MCF 10A (cell line): ENCODE measurements around the gene HSPA1B. TPM values are rescaled to one million over a fixed set of nuclear protein-coding genes. Genes with fewer than 3 reads are reported as not detected.
"Not testable (repeated sequence)": the region's sequence is repeated elsewhere in the genome, so short reads cannot be mapped to it uniquely, and the experiment has no call there.

Source experiments
- BruUV-seq: library from RNA; stranded (reverse); fragments of 400-500 nt; replicated peaks from 2 replicates; lab custom pipeline; 2021; lab: Mats Ljungman, UMichigan
- CTCF ChIA-PET: fragments of 300-600 bp; sonication (Branson Sonifier 250); formaldehyde crosslinking; extraction: SDS; loops from one replicate; lab custom pipeline; 2021; ENCODE audit warnings: antibody characterized with exemption, inconsistent platforms; lab: Yijun Ruan, JAX
- POLR2A ChIA-PET: fragments of 300-600, 350-650 bp; sonication (Branson Sonifier 250); formaldehyde crosslinking; extraction: SDS; loops from one replicate; lab custom pipeline; 2020; ENCODE audit warnings: antibody characterized with exemption, inconsistent platforms; lab: Yijun Ruan, JAX
- DNase-seq: peaks from one replicate; pipeline ENCODE4 v3.0.0-alpha.2; 2018; ENCODE audit not compliant: unreplicated experiment
- H3K27ac Mint-ChIP-seq: one replicate; pipeline ENCODE4 v1.8.0; 2022; ENCODE audit warnings: mild to moderate bottlenecking, low read depth, mixed read lengths; ENCODE audit not compliant: unreplicated experiment
- H3K27me3 Mint-ChIP-seq: one replicate; pipeline ENCODE4 v1.8.0; 2022; ENCODE audit warnings: mixed read lengths; ENCODE audit not compliant: insufficient read depth, unreplicated experiment
- H3K36me3 Mint-ChIP-seq: one replicate; pipeline ENCODE4 v1.8.0; 2022; ENCODE audit warnings: mild to moderate bottlenecking, moderate library complexity, mixed read lengths; ENCODE audit not compliant: insufficient read depth, unreplicated experiment
- H3K4me1 Mint-ChIP-seq: one replicate; pipeline ENCODE4 v1.8.0; 2022; ENCODE audit warnings: mixed read lengths; ENCODE audit not compliant: insufficient read depth, unreplicated experiment
- H3K4me3 Mint-ChIP-seq: one replicate; pipeline ENCODE4 v1.8.0; 2022; ENCODE audit warnings: mild to moderate bottlenecking, moderate library complexity, mixed read lengths; ENCODE audit not compliant: unreplicated experiment
- H3K9me3 Mint-ChIP-seq: one replicate; pipeline ENCODE4 v1.8.0; 2022; ENCODE audit warnings: mixed read lengths; ENCODE audit not compliant: unreplicated experiment
- intact Hi-C: fragments of 100-400 bp; cut with micrococcal nuclease; formaldehyde crosslinking; loops from 2 replicates; pipeline ENCODE4 v1.14.1; 2022
- total RNA-seq: library from RNA; stranded (reverse); gene quantifications from 2 replicates; pipeline ENCODE4 v1.2.3, GENCODE V29; 2022
- TF ChIP-seq, protein P1 (sequence below): fragments of 200-600 bp; IDR thresholded peaks from one replicate; pipeline ENCODE4 v1.8.0; 2022; ENCODE audit warnings: antibody characterized with exemption, mild to moderate bottlenecking; ENCODE audit not compliant: unreplicated experiment

The HSPA1B gene
- total RNA-seq, 1 experiment from 2014 or later: 29.8 TPM

DNA sequence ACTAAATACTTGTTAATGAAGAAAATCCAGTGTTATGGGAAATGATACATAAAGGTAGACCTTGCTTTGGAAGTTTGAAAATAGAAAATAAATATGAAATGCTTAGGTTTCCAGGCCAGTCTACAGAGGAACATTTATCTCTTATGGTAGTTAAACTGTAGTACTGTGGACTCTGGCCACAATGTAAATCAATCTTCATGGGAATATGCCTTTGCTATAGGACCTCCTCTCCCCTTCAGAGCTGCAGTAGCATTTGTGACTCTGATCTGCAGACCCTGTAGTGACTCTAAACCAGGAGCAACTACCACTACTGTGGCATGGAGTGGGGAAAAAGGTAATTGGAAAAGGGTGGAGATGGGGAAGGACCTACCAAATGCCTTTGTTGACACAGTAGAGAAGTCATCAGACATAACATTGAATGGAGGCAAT is 7.7 kb upstream of the HSPA1B start:
- TF ChIP-seq, protein P1, sequence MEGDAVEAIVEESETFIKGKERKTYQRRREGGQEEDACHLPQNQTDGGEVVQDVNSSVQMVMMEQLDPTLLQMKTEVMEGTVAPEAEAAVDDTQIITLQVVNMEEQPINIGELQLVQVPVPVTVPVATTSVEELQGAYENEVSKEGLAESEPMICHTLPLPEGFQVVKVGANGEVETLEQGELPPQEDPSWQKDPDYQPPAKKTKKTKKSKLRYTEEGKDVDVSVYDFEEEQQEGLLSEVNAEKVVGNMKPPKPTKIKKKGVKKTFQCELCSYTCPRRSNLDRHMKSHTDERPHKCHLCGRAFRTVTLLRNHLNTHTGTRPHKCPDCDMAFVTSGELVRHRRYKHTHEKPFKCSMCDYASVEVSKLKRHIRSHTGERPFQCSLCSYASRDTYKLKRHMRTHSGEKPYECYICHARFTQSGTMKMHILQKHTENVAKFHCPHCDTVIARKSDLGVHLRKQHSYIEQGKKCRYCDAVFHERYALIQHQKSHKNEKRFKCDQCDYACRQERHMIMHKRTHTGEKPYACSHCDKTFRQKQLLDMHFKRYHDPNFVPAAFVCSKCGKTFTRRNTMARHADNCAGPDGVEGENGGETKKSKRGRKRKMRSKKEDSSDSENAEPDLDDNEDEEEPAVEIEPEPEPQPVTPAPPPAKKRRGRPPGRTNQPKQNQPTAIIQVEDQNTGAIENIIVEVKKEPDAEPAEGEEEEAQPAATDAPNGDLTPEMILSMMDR: no peak
- CTCF ChIA-PET: interaction anchor here (0.6 to 0.7 kb wide), 4 partner anchors 74 to 330 kb away, joined by 3 read pairs; no protein-coding TSS in a partner anchor
- no peaks in the 10 kb centered on the region for H3K9me3 Mint-ChIP-seq
- peak overlapping the region; percentile 89 for H3K4me3 Mint-ChIP-seq
- BruUV-seq: no TSS peak
- no peak for DNase-seq
- peaks cover 23% of the 10 kb centered on the region for H3K4me1 Mint-ChIP-seq
- H3K36me3 Mint-ChIP-seq: peaks cover 5% of the 10 kb centered on the region
- H3K27ac Mint-ChIP-seq: no peak overlapping the region
- no peaks in the 10 kb centered on the region for H3K27me3 Mint-ChIP-seq
- intact Hi-C loops: no loop called here
- POLR2A ChIA-PET: interaction anchor here (1.4 to 11.3 kb wide), 7 partner anchors 7 to 168 kb away, joined by 4 to 202 read pairs (median 42); partner anchors contain the start of genes ABHD16A, BAG6, CLIC1 and HSPA1B

DNA sequence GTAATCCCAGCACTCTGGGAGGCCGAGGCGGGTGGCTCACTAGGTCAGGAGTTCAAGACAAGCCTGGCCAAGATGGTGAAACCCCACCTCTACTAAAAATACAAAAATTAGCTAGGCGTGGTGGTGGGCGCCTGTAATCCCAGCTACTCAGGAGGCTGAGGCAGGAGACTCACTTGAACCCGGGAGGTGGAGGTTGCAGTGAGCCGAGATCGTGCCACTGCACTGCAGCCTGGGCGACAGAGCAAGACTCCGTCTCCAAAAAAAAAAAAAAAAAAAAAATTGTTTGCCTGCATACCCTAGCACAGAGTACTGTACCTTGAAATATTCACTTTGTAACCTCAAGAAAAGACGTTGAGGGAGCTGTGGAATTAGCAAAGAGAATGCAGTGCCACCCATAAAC is 7.1 kb upstream of the HSPA1B start:
- H3K27ac Mint-ChIP-seq, H3K9me3 Mint-ChIP-seq, H3K36me3 Mint-ChIP-seq, H3K27me3 Mint-ChIP-seq, BruUV-seq, DNase-seq, intact Hi-C loops: not testable (repeated sequence)
- Mint-ChIP-seq H3K4me3 (peak overlapping the region; percentile 89), H3K4me1 (peaks cover 26% of the 10 kb centered on the region)
- ChIA-PET POLR2A (interaction anchor here (1.4 to 11.3 kb wide), 5 partner anchors 14 to 168 kb away, joined by 4 to 202 read pairs (median 46); partner anchors contain the start of genes BAG6, CLIC1, LSM2 and VARS1), CTCF (interaction anchor here (0.6 to 0.7 kb wide), 3 partner anchors 30 to 103 kb away, joined by 3 to 6 read pairs (median 3); no protein-coding TSS in a partner anchor)

GRCh38 chr6:31821301-31822035 is 6.1 kb upstream of the HSPA1B start:
- H3K36me3 Mint-ChIP-seq: no peaks in the 10 kb centered on the region
- peak overlapping the region; percentile 91 for H3K4me3 Mint-ChIP-seq
- TF ChIP-seq, protein P1: no peak
- CTCF ChIA-PET: interaction anchor here (1.6 kb wide), 1 partner anchor 14 kb away, joined by 3 read pairs; no protein-coding TSS in a partner anchor
- no peaks in the 10 kb centered on the region for H3K27me3 Mint-ChIP-seq
- H3K9me3 Mint-ChIP-seq: no peaks in the 10 kb centered on the region
- BruUV-seq: TSS peak; percentile 38
- peak; percentile 77 for DNase-seq
- H3K4me1 Mint-ChIP-seq: peaks cover 29% of the 10 kb centered on the region
- POLR2A ChIA-PET: interaction anchor here (0.6 to 11.3 kb wide), 26 partner anchors 9 to 1445 kb away, joined by 3 to 202 read pairs (median 7); partner anchors contain the start of genes ABHD16A, BAG6, C6orf47 and CLIC1
- intact Hi-C loops: no loop called here
- H3K27ac Mint-ChIP-seq: peak overlapping the region; percentile 99

DNA sequence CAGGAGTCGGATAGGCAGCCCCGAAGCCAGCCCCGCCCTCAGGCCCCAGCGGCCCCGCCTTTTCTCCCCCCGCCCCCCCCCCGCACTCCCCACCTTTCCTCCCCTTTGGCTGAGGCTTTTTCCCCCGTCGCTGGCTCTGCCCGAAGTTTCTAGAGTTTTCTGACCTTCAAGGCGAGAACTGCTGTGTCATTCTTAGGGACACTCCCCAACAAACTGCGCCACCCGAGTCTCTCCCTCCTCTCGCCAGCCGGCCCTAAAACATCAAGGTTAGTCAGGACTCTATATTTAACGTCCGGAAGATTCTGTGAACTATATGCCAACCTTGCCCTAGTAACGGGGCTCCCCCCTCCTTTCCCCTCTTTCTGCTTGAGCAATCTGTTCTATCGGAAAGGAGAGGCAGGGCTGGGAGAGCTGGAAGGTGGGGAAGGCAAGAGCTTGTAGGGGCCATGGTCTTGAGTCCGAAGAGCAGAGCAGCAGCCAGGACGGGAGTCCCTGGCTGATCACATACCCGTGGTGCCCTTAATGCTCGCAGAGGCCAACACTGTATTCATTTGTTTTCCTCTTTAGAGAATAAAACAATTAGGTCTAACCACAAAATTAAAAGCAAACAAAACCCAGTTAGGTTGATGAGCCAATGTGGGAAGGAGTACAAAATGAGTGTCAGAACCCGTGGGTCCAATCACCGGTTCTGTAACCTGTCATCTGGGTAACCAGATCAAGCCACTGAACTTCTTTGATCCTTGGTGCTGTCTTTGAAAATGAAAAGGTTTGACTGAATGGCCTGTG is 5.3 kb upstream of the HSPA1B start:
- peak overlapping the region; percentile 91 for H3K4me3 Mint-ChIP-seq
- H3K4me1 Mint-ChIP-seq: peaks cover 29% of the 10 kb centered on the region
- TF ChIP-seq, protein P1: no peak
- DNase-seq: peak; percentile 94
- peak overlapping the region; percentile 99 for H3K27ac Mint-ChIP-seq
- ChIA-PET CTCF (interaction anchor here (0.7 to 2.5 kb wide), 4 partner anchors 8 to 136 kb away, joined by 3 to 9 read pairs (median 3); no protein-coding TSS in a partner anchor), POLR2A (interaction anchor here (0.6 to 11.3 kb wide), 29 partner anchors 9 to 1439 kb away, joined by 3 to 202 read pairs (median 6); partner anchors contain the start of genes ABHD16A, BAG6, C6orf47 and CLIC1)
- BruUV-seq: TSS peak; percentile 54
- H3K36me3 Mint-ChIP-seq: peaks cover 6% of the 10 kb centered on the region
- H3K9me3 Mint-ChIP-seq: no peaks in the 10 kb centered on the region
- intact Hi-C loops: no loop called here
- no peaks in the 10 kb centered on the region for H3K27me3 Mint-ChIP-seq

DNA sequence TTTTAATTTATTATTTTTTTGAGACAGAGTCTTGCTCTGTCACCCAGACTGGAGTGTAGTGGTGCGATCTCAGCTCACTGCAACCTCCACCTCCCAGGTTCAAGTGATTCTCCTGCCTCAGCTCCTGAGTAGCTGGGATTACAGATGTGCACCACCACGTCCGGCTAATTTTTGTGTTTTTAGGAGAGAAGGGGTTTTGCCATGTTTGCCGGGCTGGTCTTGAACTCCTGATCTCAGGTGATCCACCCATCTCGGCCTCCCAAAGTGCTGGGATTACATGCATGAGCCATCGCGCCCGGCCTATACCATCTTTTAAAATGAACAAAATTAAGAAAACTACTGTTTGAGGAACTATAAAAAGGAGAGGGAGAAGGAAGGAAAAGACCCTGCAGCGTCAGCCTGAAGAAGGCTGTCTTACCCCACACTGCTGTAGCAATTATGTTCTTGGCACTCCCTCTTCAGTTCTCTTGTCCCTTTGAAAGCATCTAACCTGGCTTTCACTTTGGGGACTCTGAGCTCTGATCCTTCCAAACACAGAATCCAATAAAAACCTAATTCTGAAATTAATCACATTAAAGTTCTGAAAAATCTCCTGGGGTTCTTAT is 3.8 kb upstream of the HSPA1B start:
- H3K4me1 Mint-ChIP-seq: peaks cover 29% of the 10 kb centered on the region
- BruUV-seq, intact Hi-C loops, DNase-seq, H3K9me3 Mint-ChIP-seq, H3K27me3 Mint-ChIP-seq: not testable (repeated sequence)
- peaks cover 14% of the 10 kb centered on the region for H3K36me3 Mint-ChIP-seq
- ChIA-PET CTCF (interaction anchor here (0.9 to 2.5 kb wide), 3 partner anchors 9 to 41 kb away, joined by 3 to 9 read pairs (median 3); no protein-coding TSS in a partner anchor), POLR2A (interaction anchor here (0.8 to 11.3 kb wide), 15 partner anchors 11 to 163 kb away, joined by 3 to 202 read pairs (median 5); partner anchors contain the start of genes ABHD16A, C6orf47, CLIC1 and GPANK1)
- H3K4me3 Mint-ChIP-seq: peak overlapping the region; percentile 91
- H3K27ac Mint-ChIP-seq: peak overlapping the region; percentile 99
